GM12872 (cell line): ENCODE data around the gene OR2V2.

Experiments used
- CTCF ChIP-seq: IDR thresholded peaks from 3 replicates; pipeline ENCODE4 v1.5.1; 2011; ENCODE audit warnings: low read depth, mild to moderate bottlenecking, low read length, moderate library complexity; ENCODE audit not compliant: insufficient read depth

Gene OR2V2

GRCh38 chr5:181136361-181136955 lies 10.9 kb upstream of the OR2V2 start:
- no peak for TF ChIP-seq CTCF

- TF ChIP-seq CTCF, result no peak
Measured at GRCh38 chr5:181138258-181138657, 9.1 kb upstream of the OR2V2 start.

- no peak for TF ChIP-seq CTCF
Measured at GRCh38 chr5:181140766-181141165, 6.6 kb upstream of the OR2V2 start.

GRCh38 chr5:181142054-181142453 lies 5.3 kb upstream of the OR2V2 start:
- no peak for TF ChIP-seq CTCF

GRCh38 chr5:181145133-181145532 lies 2.3 kb upstream of the OR2V2 start:
- TF ChIP-seq CTCF, result no peak

- TF ChIP-seq CTCF, result no peak
Measured at GRCh38 chr5:181149355-181149754, 2.0 kb downstream of the OR2V2 start.

GRCh38 chr5:181149806-181150733 lies 2.7 kb downstream of the OR2V2 start:
- no peak for TF ChIP-seq CTCF
